WTC11 (cell line): Measurements from ENCODE around the gene PLIN4. TPM values are rescaled to one million over a fixed set of nuclear protein-coding genes. Genes with fewer than 3 reads are reported as not detected.

ENCODE experiments used
- ATAC-seq: fragments of 200-7000 bp; cut with Tn5 transposase; 2 replicates; pipeline ENCODE4 v1.10.0; 2021; ENCODE audit warnings: mild to moderate bottlenecking, moderate library complexity
- CTCF ChIA-PET: fragments of 300-600 bp; sonication (Branson Sonifier 250); formaldehyde crosslinking; loops from one replicate; lab custom pipeline; 2021; ENCODE audit warnings: antibody characterized with exemption; lab: Charles Lee
- POLR2A ChIA-PET: fragments of 350-600 bp; sonication (Branson Sonifier 250); formaldehyde crosslinking; loops from one replicate; lab custom pipeline; 2021; ENCODE audit warnings: antibody characterized with exemption; lab: Charles Lee
- DNase-seq: peaks from one replicate; pipeline ENCODE4 v3.0.0; 2021; ENCODE audit warnings: low spot score
- H3K27ac Mint-ChIP-seq: 2 replicates; pipeline ENCODE4 v1.8.0; 2021; ENCODE audit warnings: mixed read lengths
- H3K27me3 Mint-ChIP-seq: 2 replicates; pipeline ENCODE4 v1.8.0; 2021; ENCODE audit warnings: low read depth, mild to moderate bottlenecking, moderate library complexity, mixed read lengths
- H3K36me3 Mint-ChIP-seq: 2 replicates; pipeline ENCODE4 v1.8.0; 2021; ENCODE audit warnings: mixed read lengths
- H3K4me1 Mint-ChIP-seq: 2 replicates; pipeline ENCODE4 v1.8.0; 2022; ENCODE audit warnings: mixed read lengths
- H3K4me3 Mint-ChIP-seq: 2 replicates; pipeline ENCODE4 v1.8.0; 2021; ENCODE audit warnings: mild to moderate bottlenecking, moderate library complexity, mixed read lengths
- H3K9me3 Mint-ChIP-seq: 2 replicates; pipeline ENCODE4 v1.8.0; 2021; ENCODE audit warnings: mixed read lengths
- GTF2I ChIP-seq: fragments of 250-450 bp; sonication (Bioruptor Pico); conservative IDR thresholded peaks from 2 replicates; pipeline ENCODE4 v1.4.0; 2021; ENCODE audit warnings: mild to moderate bottlenecking
- MYBL2 ChIP-seq: sonication (generic); formaldehyde crosslinking; IDR thresholded peaks from 2 replicates; pipeline ENCODE4 v1.8.1; 2023; ENCODE audit warnings: mild to moderate bottlenecking, moderate library complexity, missing genetic modification reagents
- NR1H2 ChIP-seq: sonication (generic); formaldehyde crosslinking; IDR thresholded peaks from 2 replicates; pipeline ENCODE4 v1.9.0; 2021; ENCODE audit warnings: mild to moderate bottlenecking, moderate library complexity, missing genetic modification reagents
- RELA ChIP-seq: sonication (generic); formaldehyde crosslinking; IDR thresholded peaks from 2 replicates; pipeline ENCODE4 v1.8.1; 2022; ENCODE audit warnings: missing genetic modification reagents, mild to moderate bottlenecking, borderline replicate concordance
- total RNA-seq: library from RNA; stranded (reverse); gene quantifications from 3 replicates; pipeline ENCODE4 v1.2.3, GENCODE V29; 2021
- TF ChIP-seq, protein P1 (sequence below): sonication (generic); formaldehyde crosslinking; IDR thresholded peaks from 2 replicates; pipeline ENCODE4 v1.8.0; 2023; ENCODE audit warnings: missing genetic modification reagents, mild to moderate bottlenecking, borderline replicate concordance
- TF ChIP-seq, protein P2 (sequence below): sonication (generic); formaldehyde crosslinking; IDR thresholded peaks from 2 replicates; pipeline ENCODE4 v1.8.1; 2023; ENCODE audit warnings: mild to moderate bottlenecking, missing genetic modification reagents
- TF ChIP-seq, protein P3 (sequence below): sonication (generic); formaldehyde crosslinking; IDR thresholded peaks from 2 replicates; pipeline ENCODE4 v1.8.1; 2022; ENCODE audit warnings: mild to moderate bottlenecking, moderate library complexity, missing genetic modification reagents
- TF ChIP-seq, protein P4 (sequence below): sonication (generic); formaldehyde crosslinking; IDR thresholded peaks from 2 replicates; pipeline ENCODE4 v1.8.1; 2022; ENCODE audit warnings: low read depth, missing genetic modification reagents, borderline replicate concordance
- TF ChIP-seq, protein P5 (sequence below): sonication (generic); formaldehyde crosslinking; IDR thresholded peaks from 2 replicates; pipeline ENCODE4 v1.8.1; 2023; ENCODE audit warnings: mild to moderate bottlenecking, moderate library complexity, missing genetic modification reagents
- TF ChIP-seq, protein P6 (sequence below): fragments of 250-450 bp; sonication (Bioruptor Pico); IDR thresholded peaks from 2 replicates; pipeline ENCODE4 v1.9.0; 2021; ENCODE audit warnings: mild to moderate bottlenecking, borderline replicate concordance
- TF ChIP-seq, protein P7 (sequence below): sonication (generic); formaldehyde crosslinking; IDR thresholded peaks from 2 replicates; pipeline ENCODE4 v1.8.0; 2023; ENCODE audit warnings: mild to moderate bottlenecking, missing genetic modification reagents
- TF ChIP-seq, protein P8 (sequence below): sonication (generic); formaldehyde crosslinking; IDR thresholded peaks from 2 replicates; pipeline ENCODE4 v1.8.0; 2022; ENCODE audit warnings: missing genetic modification reagents
- TF ChIP-seq, protein P9 (sequence below): sonication (generic); formaldehyde crosslinking; IDR thresholded peaks from 2 replicates; pipeline ENCODE4 v1.8.1; 2023; ENCODE audit warnings: mild to moderate bottlenecking, missing genetic modification reagents

PLIN4 gene
- total RNA-seq, 1 experiment from 2014 or later, result 0.35 TPM

DNA sequence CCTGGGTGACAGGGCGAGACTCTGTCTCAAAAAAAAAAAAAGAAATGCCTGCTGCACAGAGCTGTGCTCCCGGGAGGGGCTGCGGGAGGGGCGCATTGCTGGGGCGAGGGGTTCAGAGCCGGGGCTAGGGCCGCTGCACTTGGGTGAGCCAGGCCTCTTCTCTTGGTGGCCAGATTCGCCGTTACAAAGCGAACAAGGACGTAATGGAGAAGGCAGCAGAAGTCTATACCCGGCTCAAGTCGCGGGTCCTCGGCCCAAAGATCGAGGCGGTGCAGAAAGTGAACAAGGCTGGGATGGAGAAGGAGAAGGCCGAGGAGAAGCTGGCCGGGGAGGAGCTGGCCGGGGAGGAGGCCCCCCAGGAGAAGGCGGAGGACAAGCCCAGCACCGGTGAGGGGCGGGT is 19.0 kb downstream of the PLIN4 start:
- Mint-ChIP-seq H3K4me1 (no peaks in the 10 kb centered on the region), H3K27ac (no peak overlapping the region), H3K27me3 (no peaks in the 10 kb centered on the region), H3K9me3 (no peaks in the 10 kb centered on the region), H3K4me3 (no peak overlapping the region), H3K36me3 (peaks cover 13% of the 10 kb centered on the region)
- CTCF ChIA-PET, result interaction anchor here (1.0 to 6.7 kb wide), 3 partner anchors 25 to 137 kb away, joined by 4 to 38 read pairs (median 6); no protein-coding TSS in a partner anchor
- POLR2A ChIA-PET, result no interaction called here
- DNase-seq (no peak), ATAC-seq (no peak)
- TF ChIP-seq GTF2I (CRISPR knock-in tag), result no peak
- TF ChIP-seq, protein P1, sequence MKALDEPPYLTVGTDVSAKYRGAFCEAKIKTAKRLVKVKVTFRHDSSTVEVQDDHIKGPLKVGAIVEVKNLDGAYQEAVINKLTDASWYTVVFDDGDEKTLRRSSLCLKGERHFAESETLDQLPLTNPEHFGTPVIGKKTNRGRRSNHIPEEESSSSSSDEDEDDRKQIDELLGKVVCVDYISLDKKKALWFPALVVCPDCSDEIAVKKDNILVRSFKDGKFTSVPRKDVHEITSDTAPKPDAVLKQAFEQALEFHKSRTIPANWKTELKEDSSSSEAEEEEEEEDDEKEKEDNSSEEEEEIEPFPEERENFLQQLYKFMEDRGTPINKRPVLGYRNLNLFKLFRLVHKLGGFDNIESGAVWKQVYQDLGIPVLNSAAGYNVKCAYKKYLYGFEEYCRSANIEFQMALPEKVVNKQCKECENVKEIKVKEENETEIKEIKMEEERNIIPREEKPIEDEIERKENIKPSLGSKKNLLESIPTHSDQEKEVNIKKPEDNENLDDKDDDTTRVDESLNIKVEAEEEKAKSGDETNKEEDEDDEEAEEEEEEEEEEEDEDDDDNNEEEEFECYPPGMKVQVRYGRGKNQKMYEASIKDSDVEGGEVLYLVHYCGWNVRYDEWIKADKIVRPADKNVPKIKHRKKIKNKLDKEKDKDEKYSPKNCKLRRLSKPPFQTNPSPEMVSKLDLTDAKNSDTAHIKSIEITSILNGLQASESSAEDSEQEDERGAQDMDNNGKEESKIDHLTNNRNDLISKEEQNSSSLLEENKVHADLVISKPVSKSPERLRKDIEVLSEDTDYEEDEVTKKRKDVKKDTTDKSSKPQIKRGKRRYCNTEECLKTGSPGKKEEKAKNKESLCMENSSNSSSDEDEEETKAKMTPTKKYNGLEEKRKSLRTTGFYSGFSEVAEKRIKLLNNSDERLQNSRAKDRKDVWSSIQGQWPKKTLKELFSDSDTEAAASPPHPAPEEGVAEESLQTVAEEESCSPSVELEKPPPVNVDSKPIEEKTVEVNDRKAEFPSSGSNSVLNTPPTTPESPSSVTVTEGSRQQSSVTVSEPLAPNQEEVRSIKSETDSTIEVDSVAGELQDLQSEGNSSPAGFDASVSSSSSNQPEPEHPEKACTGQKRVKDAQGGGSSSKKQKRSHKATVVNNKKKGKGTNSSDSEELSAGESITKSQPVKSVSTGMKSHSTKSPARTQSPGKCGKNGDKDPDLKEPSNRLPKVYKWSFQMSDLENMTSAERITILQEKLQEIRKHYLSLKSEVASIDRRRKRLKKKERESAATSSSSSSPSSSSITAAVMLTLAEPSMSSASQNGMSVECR (CRISPR knock-in tag), result no peak
- TF ChIP-seq, protein P2, sequence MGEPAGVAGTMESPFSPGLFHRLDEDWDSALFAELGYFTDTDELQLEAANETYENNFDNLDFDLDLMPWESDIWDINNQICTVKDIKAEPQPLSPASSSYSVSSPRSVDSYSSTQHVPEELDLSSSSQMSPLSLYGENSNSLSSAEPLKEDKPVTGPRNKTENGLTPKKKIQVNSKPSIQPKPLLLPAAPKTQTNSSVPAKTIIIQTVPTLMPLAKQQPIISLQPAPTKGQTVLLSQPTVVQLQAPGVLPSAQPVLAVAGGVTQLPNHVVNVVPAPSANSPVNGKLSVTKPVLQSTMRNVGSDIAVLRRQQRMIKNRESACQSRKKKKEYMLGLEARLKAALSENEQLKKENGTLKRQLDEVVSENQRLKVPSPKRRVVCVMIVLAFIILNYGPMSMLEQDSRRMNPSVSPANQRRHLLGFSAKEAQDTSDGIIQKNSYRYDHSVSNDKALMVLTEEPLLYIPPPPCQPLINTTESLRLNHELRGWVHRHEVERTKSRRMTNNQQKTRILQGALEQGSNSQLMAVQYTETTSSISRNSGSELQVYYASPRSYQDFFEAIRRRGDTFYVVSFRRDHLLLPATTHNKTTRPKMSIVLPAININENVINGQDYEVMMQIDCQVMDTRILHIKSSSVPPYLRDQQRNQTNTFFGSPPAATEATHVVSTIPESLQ, result no peak
- TF ChIP-seq, protein P3, sequence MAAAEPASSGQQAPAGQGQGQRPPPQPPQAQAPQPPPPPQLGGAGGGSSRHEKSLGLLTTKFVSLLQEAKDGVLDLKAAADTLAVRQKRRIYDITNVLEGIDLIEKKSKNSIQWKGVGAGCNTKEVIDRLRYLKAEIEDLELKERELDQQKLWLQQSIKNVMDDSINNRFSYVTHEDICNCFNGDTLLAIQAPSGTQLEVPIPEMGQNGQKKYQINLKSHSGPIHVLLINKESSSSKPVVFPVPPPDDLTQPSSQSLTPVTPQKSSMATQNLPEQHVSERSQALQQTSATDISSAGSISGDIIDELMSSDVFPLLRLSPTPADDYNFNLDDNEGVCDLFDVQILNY (CRISPR knock-in tag), result no peak
- TF ChIP-seq, protein P4, sequence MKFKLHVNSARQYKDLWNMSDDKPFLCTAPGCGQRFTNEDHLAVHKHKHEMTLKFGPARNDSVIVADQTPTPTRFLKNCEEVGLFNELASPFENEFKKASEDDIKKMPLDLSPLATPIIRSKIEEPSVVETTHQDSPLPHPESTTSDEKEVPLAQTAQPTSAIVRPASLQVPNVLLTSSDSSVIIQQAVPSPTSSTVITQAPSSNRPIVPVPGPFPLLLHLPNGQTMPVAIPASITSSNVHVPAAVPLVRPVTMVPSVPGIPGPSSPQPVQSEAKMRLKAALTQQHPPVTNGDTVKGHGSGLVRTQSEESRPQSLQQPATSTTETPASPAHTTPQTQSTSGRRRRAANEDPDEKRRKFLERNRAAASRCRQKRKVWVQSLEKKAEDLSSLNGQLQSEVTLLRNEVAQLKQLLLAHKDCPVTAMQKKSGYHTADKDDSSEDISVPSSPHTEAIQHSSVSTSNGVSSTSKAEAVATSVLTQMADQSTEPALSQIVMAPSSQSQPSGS (CRISPR knock-in tag), result no peak
- TF ChIP-seq MYBL2 (CRISPR knock-in tag), result no peak
- TF ChIP-seq NR1H2 (CRISPR knock-in tag), result no peak
- TF ChIP-seq, protein P5, sequence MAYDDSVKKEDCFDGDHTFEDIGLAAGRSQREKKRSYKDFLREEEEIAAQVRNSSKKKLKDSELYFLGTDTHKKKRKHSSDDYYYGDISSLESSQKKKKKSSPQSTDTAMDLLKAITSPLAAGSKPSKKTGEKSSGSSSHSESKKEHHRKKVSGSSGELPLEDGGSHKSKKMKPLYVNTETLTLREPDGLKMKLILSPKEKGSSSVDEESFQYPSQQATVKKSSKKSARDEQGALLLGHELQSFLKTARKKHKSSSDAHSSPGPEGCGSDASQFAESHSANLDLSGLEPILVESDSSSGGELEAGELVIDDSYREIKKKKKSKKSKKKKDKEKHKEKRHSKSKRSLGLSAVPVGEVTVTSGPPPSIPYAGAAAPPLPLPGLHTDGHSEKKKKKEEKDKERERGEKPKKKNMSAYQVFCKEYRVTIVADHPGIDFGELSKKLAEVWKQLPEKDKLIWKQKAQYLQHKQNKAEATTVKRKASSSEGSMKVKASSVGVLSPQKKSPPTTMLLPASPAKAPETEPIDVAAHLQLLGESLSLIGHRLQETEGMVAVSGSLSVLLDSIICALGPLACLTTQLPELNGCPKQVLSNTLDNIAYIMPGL, result no peak
- TF ChIP-seq, protein P6, sequence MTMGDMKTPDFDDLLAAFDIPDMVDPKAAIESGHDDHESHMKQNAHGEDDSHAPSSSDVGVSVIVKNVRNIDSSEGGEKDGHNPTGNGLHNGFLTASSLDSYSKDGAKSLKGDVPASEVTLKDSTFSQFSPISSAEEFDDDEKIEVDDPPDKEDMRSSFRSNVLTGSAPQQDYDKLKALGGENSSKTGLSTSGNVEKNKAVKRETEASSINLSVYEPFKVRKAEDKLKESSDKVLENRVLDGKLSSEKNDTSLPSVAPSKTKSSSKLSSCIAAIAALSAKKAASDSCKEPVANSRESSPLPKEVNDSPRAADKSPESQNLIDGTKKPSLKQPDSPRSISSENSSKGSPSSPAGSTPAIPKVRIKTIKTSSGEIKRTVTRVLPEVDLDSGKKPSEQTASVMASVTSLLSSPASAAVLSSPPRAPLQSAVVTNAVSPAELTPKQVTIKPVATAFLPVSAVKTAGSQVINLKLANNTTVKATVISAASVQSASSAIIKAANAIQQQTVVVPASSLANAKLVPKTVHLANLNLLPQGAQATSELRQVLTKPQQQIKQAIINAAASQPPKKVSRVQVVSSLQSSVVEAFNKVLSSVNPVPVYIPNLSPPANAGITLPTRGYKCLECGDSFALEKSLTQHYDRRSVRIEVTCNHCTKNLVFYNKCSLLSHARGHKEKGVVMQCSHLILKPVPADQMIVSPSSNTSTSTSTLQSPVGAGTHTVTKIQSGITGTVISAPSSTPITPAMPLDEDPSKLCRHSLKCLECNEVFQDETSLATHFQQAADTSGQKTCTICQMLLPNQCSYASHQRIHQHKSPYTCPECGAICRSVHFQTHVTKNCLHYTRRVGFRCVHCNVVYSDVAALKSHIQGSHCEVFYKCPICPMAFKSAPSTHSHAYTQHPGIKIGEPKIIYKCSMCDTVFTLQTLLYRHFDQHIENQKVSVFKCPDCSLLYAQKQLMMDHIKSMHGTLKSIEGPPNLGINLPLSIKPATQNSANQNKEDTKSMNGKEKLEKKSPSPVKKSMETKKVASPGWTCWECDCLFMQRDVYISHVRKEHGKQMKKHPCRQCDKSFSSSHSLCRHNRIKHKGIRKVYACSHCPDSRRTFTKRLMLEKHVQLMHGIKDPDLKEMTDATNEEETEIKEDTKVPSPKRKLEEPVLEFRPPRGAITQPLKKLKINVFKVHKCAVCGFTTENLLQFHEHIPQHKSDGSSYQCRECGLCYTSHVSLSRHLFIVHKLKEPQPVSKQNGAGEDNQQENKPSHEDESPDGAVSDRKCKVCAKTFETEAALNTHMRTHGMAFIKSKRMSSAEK (CRISPR knock-in tag), result no peak
- TF ChIP-seq RELA (CRISPR knock-in tag), result no peak
- TF ChIP-seq, protein P7, sequence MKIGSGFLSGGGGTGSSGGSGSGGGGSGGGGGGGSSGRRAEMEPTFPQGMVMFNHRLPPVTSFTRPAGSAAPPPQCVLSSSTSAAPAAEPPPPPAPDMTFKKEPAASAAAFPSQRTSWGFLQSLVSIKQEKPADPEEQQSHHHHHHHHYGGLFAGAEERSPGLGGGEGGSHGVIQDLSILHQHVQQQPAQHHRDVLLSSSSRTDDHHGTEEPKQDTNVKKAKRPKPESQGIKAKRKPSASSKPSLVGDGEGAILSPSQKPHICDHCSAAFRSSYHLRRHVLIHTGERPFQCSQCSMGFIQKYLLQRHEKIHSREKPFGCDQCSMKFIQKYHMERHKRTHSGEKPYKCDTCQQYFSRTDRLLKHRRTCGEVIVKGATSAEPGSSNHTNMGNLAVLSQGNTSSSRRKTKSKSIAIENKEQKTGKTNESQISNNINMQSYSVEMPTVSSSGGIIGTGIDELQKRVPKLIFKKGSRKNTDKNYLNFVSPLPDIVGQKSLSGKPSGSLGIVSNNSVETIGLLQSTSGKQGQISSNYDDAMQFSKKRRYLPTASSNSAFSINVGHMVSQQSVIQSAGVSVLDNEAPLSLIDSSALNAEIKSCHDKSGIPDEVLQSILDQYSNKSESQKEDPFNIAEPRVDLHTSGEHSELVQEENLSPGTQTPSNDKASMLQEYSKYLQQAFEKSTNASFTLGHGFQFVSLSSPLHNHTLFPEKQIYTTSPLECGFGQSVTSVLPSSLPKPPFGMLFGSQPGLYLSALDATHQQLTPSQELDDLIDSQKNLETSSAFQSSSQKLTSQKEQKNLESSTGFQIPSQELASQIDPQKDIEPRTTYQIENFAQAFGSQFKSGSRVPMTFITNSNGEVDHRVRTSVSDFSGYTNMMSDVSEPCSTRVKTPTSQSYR, result no peak
- TF ChIP-seq, protein P8, sequence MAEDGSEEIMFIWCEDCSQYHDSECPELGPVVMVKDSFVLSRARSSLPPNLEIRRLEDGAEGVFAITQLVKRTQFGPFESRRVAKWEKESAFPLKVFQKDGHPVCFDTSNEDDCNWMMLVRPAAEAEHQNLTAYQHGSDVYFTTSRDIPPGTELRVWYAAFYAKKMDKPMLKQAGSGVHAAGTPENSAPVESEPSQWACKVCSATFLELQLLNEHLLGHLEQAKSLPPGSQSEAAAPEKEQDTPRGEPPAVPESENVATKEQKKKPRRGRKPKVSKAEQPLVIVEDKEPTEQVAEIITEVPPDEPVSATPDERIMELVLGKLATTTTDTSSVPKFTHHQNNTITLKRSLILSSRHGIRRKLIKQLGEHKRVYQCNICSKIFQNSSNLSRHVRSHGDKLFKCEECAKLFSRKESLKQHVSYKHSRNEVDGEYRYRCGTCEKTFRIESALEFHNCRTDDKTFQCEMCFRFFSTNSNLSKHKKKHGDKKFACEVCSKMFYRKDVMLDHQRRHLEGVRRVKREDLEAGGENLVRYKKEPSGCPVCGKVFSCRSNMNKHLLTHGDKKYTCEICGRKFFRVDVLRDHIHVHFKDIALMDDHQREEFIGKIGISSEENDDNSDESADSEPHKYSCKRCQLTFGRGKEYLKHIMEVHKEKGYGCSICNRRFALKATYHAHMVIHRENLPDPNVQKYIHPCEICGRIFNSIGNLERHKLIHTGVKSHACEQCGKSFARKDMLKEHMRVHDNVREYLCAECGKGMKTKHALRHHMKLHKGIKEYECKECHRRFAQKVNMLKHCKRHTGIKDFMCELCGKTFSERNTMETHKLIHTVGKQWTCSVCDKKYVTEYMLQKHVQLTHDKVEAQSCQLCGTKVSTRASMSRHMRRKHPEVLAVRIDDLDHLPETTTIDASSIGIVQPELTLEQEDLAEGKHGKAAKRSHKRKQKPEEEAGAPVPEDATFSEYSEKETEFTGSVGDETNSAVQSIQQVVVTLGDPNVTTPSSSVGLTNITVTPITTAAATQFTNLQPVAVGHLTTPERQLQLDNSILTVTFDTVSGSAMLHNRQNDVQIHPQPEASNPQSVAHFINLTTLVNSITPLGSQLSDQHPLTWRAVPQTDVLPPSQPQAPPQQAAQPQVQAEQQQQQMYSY, result no peak
- TF ChIP-seq, protein P9, sequence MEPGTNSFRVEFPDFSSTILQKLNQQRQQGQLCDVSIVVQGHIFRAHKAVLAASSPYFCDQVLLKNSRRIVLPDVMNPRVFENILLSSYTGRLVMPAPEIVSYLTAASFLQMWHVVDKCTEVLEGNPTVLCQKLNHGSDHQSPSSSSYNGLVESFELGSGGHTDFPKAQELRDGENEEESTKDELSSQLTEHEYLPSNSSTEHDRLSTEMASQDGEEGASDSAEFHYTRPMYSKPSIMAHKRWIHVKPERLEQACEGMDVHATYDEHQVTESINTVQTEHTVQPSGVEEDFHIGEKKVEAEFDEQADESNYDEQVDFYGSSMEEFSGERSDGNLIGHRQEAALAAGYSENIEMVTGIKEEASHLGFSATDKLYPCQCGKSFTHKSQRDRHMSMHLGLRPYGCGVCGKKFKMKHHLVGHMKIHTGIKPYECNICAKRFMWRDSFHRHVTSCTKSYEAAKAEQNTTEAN (CRISPR knock-in tag), result no peak
